Stimulated activated naive B cell treated with anti-CD40 and anti-IgM and Interleukin-4, amounts not matched to agents 10 μg/mL and 1 μg/mL and 100 μg/mL, for 72 hours (primary cell): Measurements from ENCODE around the gene PSKH1.

Experiments used
- ATAC-seq, 2 donors: fragments of 150-1000 bp; cut with Tn5 transposase; replicated peaks; 2 replicates each; pipeline ENCODE4 v1.10.0; 2021; ENCODE audit warnings: moderate library complexity in 1 of 2
- DNase-seq: peaks from one replicate; pipeline ENCODE4 v3.0.0; 2021
- H3K27ac Mint-ChIP-seq: one replicate; pipeline ENCODE4 v1.8.0; 2022; ENCODE audit warnings: mild to moderate bottlenecking, mixed read lengths
- H3K27me3 Mint-ChIP-seq, 2 donors: one replicate each; pipeline ENCODE4 v1.8.0; 2022; ENCODE audit warnings: mixed read lengths in 2 of 2
- H3K36me3 Mint-ChIP-seq, 2 donors: one replicate each; pipeline ENCODE4 v1.8.0; 2022; ENCODE audit warnings: mixed read lengths in 2 of 2, mild to moderate bottlenecking in 1 of 2
- H3K4me1 Mint-ChIP-seq, 2 donors: one replicate each; pipeline ENCODE4 v1.8.0; 2022; ENCODE audit warnings: mixed read lengths in 2 of 2, mild to moderate bottlenecking in 1 of 2
- H3K4me3 Mint-ChIP-seq, 2 donors: one replicate each; pipeline ENCODE4 v1.8.0; 2022; ENCODE audit warnings: mild to moderate bottlenecking in 2 of 2, mixed read lengths in 2 of 2, moderate library complexity in 1 of 2
- H3K9me3 Mint-ChIP-seq, 2 donors: one replicate each; pipeline ENCODE4 v1.8.0; 2022; ENCODE audit warnings: mixed read lengths in 2 of 2, mild to moderate bottlenecking in 1 of 2

The PSKH1 gene

DNA sequence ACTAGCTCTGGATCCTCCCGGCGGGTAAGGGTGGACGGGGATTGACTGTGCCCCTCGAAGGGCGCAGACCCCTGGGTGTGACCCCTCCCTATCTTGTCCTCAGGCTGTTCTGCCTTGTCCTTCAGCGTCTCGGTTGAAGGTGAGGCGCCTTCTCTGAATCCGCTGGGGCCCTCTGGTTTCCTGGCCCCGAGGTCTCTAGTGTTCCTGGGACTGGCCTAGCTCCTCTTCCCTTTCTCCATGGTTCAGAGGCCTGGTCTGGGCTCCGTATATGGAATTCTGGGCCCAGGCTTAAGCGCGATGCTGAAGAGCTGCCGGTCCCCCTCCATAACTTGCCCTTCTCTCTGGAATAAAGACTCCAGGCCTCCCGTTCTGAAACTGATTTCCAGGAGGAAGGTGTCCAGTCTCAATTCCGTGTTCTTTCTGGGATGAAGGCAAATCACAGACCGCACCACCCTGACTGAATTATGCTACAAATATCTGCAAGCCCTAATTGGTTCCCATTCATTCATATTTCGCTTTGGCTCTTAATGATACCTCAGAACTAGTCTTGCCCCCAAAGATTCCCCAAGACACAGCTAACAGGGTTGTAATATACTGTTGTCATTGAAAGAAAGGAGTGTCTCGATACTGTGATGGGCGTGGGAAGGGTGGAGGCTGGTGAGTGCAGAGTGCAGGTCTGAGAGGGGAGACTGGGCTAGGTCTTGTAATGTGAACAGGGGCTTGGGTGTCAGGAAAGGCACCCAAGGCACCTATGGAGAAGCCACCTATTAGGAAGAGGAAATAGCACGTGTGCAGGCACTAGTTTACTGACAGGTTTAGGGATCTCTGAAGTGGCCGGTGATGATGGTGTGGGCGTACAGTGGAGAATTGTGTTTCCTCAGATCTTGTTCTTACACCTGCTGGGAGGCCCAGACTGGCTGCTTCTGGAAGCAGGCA lies 19.4 kb upstream of the PSKH1 start:
- no peaks in the 10 kb centered on the region for H3K27me3 Mint-ChIP-seq
- no peaks in the 10 kb centered on the region for H3K9me3 Mint-ChIP-seq
- ATAC-seq (peak in 1 of 2 donors; percentile 16), DNase-seq (no peak)
- H3K27ac Mint-ChIP-seq = peak overlapping the region; percentile 79
- H3K4me3 Mint-ChIP-seq = peak overlapping the region; percentile 83 to 95
- H3K36me3 Mint-ChIP-seq = peaks cover 15 to 29% of the 10 kb centered on the region in 2 donors
- peaks cover 24 to 37% of the 10 kb centered on the region in 2 donors for H3K4me1 Mint-ChIP-seq

DNA sequence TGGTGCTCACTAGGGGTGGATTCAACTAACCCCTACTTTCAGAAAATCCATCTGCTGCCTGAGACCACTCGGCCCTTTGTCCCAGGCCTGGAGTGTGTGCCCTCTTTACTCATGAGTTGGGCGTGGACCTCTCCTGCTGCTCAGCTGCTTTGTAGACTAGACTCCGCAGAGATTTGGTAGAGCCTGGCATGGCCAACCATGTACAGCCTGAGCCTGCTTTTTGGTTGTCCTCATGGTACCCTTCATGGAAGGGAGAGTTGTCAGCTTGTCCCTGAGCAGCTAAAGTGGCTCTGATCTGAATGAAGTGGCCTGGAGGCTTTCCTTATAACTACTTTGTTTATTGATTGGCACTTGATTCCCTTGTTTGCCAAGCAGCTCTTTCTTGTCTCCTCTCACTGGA lies 18.7 kb upstream of the PSKH1 start:
- H3K4me3 Mint-ChIP-seq = peak overlapping the region; percentile 83 to 95
- H3K36me3 Mint-ChIP-seq = peaks cover 21 to 36% of the 10 kb centered on the region in 2 donors
- H3K27ac Mint-ChIP-seq = peak overlapping the region; percentile 79
- H3K9me3 Mint-ChIP-seq = no peaks in the 10 kb centered on the region
- no peaks in the 10 kb centered on the region for H3K27me3 Mint-ChIP-seq
- peaks cover 24 to 37% of the 10 kb centered on the region in 2 donors for H3K4me1 Mint-ChIP-seq
- no peak for ATAC-seq
- no peak for DNase-seq

DNA sequence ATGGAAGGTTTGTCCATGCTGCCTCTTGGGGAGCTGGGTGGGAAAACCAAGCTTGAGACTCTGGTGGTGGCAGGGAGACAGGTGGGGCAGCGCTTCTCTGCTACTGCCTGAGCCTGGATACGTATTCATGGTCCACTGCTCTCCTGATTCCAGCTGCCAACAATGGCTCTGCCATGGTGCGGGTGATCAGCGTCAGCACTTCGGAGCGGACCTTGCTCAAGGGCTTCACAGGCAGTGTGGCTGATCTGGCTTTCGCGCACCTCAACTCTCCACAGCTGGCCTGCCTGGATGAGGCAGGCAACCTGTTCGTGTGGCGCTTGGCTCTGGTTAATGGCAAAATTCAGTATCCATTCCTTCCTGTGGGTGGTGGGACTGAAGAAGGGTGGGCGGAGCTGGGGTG lies 16.0 kb upstream of the PSKH1 start:
- no peak overlapping the region for H3K4me3 Mint-ChIP-seq
- peaks cover 45 to 49% of the 10 kb centered on the region in 2 donors for H3K36me3 Mint-ChIP-seq
- peaks cover 24 to 36% of the 10 kb centered on the region in 2 donors for H3K4me1 Mint-ChIP-seq
- no peak overlapping the region for H3K27ac Mint-ChIP-seq
- no peaks in the 10 kb centered on the region for H3K9me3 Mint-ChIP-seq
- DNase-seq (no peak), ATAC-seq (no peak)
- no peaks in the 10 kb centered on the region for H3K27me3 Mint-ChIP-seq

DNA sequence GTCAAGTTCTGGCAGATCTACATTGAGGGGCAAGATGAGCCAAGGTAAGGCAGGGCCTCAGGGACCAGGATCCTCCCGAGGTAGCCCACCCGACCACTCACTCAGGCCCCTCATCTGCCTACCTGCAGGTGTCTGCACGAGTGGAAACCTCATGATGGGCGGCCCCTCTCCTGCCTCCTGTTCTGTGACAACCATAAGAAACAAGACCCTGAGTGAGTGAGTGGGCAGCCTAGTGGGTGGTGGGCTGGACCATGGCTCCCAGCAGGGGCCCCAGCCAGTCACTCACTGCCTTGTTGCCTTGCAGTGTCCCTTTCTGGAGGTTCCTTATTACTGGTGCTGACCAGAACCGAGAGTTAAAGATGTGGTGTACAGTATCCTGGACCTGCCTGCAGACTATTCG lies 14.8 kb upstream of the PSKH1 start:
- DNase-seq = no peak
- Mint-ChIP-seq H3K36me3 (peaks cover 53 to 57% of the 10 kb centered on the region in 2 donors), H3K27me3 (no peaks in the 10 kb centered on the region), H3K4me1 (peaks cover 22 to 30% of the 10 kb centered on the region in 2 donors), H3K9me3 (no peaks in the 10 kb centered on the region), H3K27ac (no peak overlapping the region), H3K4me3 (no peak overlapping the region)
- ATAC-seq = no peak

DNA sequence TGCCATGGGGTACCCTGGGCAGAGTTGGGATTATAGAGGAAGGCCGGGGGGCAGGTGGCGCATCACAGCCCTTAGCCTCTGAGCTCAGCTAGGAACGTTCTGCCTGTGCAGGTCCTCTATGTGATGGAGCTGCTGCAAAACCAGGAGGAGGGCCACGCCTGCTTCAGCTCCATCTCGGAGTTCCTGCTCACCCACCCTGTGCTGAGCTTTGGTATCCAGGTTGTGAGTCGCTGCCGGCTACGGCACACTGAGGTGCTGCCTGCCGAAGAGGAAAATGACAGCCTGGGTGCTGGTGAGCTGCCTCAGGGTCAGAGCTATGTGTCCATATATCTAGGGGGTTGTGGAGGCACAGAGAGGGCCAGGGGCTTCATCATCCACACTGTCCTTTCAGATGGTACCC lies 14.2 kb upstream of the PSKH1 start:
- Mint-ChIP-seq H3K9me3 (no peaks in the 10 kb centered on the region), H3K27me3 (no peaks in the 10 kb centered on the region), H3K4me1 (peaks cover 23 to 32% of the 10 kb centered on the region in 2 donors), H3K27ac (no peak overlapping the region), H3K4me3 (no peak overlapping the region), H3K36me3 (peaks cover 59 to 63% of the 10 kb centered on the region in 2 donors)
- DNase-seq (no peak), ATAC-seq (no peak)

DNA sequence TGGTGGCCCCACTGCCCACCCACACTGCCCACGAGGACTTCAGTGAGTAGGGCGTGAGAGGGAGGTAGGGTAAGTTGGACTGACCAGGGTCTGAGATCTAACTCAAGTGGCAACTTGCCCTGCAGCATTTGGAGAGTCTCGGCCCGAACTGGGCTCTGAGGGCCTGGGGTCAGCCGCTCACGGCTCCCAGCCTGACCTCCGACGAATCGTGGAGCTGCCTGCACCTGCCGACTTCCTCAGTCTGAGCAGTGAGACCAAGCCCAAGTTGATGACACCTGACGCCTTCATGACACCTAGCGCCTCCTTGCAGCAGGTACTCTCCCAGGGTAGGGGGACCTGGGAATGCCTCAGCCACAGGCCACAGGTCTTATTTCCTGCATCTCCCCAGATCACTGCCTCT lies 13.6 kb upstream of the PSKH1 start:
- Mint-ChIP-seq H3K36me3 (peaks cover 63 to 66% of the 10 kb centered on the region in 2 donors), H3K4me3 (no peak overlapping the region), H3K9me3 (no peaks in the 10 kb centered on the region), H3K4me1 (peaks cover 18 to 30% of the 10 kb centered on the region in 2 donors), H3K27ac (no peak overlapping the region), H3K27me3 (no peaks in the 10 kb centered on the region)
- DNase-seq = no peak
- no peak for ATAC-seq

DNA sequence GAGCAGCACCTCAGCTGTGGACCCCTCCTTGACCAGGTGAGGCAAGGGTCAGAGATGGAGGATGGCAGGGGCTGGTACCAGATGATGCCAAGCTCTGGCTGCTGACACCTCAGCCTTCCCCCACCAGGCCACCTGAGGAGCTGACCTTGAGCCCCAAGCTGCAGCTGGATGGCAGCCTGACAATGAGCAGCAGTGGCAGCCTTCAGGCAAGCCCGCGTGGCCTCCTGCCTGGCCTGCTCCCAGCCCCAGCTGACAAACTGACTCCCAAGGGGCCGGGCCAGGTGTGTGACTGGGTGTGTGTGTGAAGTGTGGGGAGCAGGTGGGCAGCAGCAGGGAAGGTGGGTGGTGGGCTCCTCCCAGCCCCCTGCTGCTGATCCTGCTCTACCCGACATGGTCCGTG lies 13.1 kb upstream of the PSKH1 start:
- no peak for DNase-seq
- H3K9me3 Mint-ChIP-seq = no peaks in the 10 kb centered on the region
- no peak overlapping the region for H3K4me3 Mint-ChIP-seq
- peaks cover 66 to 69% of the 10 kb centered on the region in 2 donors for H3K36me3 Mint-ChIP-seq
- H3K27me3 Mint-ChIP-seq = no peaks in the 10 kb centered on the region
- peaks cover 15 to 27% of the 10 kb centered on the region in 2 donors for H3K4me1 Mint-ChIP-seq
- no peak overlapping the region for H3K27ac Mint-ChIP-seq
- no peak for ATAC-seq

DNA sequence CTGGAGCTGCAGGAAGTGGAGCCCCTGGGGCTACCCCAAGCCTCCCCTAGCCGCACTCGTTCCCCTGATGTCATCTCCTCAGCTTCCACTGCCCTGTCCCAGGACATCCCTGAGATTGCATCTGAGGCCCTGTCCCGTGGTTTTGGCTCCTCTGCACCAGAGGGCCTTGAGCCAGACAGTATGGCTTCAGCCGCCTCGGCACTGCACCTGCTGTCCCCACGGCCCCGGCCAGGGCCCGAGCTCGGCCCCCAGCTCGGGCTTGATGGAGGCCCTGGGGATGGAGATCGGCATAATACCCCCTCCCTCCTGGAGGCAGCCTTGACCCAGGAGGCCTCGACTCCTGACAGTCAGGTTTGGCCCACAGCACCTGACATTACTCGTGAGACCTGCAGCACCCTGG lies 12.5 kb upstream of the PSKH1 start:
- ATAC-seq = no peak

DNA sequence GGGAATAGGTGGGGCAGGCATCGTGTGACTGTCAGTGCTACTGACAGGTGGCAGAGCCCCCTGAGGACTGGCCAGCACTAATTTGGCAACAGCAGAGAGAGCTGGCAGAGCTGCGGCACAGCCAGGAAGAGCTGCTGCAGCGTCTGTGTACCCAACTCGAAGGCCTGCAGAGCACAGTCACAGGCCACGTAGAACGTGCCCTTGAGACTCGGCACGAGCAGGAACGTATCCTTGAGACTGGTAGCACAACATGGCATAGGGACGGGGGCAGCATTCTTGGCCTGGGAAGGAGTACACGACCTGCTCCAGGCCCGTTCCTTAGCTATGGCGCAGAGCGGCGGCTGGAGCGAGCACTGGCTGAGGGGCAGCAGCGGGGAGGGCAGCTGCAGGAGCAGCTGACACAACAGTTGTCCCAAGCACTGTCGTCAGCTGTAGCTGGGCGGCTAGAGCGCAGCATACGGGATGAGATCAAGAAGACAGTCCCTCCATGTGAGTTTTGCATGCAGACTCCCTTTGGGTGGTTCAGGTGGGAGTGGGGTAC lies 11.4 kb upstream of the PSKH1 start:
- no peaks in the 10 kb centered on the region for H3K9me3 Mint-ChIP-seq
- peaks cover 4 to 14% of the 10 kb centered on the region in 2 donors for H3K4me1 Mint-ChIP-seq
- peaks cover 63 to 71% of the 10 kb centered on the region in 2 donors for H3K36me3 Mint-ChIP-seq
- DNase-seq (no peak), ATAC-seq (no peak)
- peak overlapping the region; percentile 6 for H3K27ac Mint-ChIP-seq
- no peak overlapping the region for H3K4me3 Mint-ChIP-seq
- H3K27me3 Mint-ChIP-seq = no peaks in the 10 kb centered on the region

More for the DNA sequence above, 12.5 kb upstream of the PSKH1 start:
- Mint-ChIP-seq H3K36me3 (peaks cover 66 to 69% of the 10 kb centered on the region in 2 donors), H3K4me3 (no peak overlapping the region), H3K27ac (peak overlapping the region; percentile 54), H3K27me3 (no peaks in the 10 kb centered on the region), H3K4me1 (peaks cover 8 to 21% of the 10 kb centered on the region in 2 donors), H3K9me3 (no peaks in the 10 kb centered on the region)
- no peak for DNase-seq

DNA sequence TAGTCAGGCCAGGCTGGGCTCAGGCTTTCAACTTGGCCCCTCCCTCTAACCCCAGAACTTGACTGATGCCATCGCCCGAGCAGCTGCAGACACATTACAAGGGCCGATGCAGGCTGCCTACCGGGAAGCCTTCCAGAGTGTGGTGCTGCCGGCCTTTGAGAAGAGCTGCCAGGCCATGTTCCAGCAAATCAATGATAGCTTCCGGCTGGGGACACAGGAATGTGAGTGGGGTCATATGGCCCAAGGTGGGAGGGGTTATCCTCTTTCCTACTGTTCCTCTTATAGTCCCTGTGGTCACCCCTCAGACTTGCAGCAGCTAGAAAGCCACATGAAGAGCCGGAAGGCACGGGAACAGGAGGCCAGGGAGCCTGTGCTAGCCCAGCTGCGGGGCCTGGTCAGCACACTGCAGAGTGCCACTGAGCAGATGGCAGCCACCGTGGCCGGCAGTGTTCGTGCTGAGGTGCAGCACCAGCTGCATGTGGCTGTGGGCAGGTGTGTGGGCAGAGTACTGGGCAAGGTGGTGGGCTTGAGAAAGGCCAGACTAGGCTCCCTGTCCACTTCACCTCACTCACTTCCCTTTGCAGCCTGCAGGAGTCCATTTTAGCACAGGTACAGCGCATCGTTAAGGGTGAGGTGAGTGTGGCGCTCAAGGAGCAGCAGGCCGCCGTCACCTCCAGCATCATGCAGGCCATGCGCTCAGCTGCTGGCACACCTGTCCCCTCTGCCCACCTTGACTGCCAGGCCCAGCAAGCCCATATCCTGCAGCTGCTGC lies 10.5 kb upstream of the PSKH1 start:
- H3K27ac Mint-ChIP-seq = no peak overlapping the region
- no peak overlapping the region for H3K4me3 Mint-ChIP-seq
- H3K9me3 Mint-ChIP-seq = no peaks in the 10 kb centered on the region
- H3K4me1 Mint-ChIP-seq = peaks cover 4 to 14% of the 10 kb centered on the region in 2 donors
- no peak for ATAC-seq
- DNase-seq = no peak
- no peaks in the 10 kb centered on the region for H3K27me3 Mint-ChIP-seq
- peaks cover 57 to 64% of the 10 kb centered on the region in 2 donors for H3K36me3 Mint-ChIP-seq

DNA sequence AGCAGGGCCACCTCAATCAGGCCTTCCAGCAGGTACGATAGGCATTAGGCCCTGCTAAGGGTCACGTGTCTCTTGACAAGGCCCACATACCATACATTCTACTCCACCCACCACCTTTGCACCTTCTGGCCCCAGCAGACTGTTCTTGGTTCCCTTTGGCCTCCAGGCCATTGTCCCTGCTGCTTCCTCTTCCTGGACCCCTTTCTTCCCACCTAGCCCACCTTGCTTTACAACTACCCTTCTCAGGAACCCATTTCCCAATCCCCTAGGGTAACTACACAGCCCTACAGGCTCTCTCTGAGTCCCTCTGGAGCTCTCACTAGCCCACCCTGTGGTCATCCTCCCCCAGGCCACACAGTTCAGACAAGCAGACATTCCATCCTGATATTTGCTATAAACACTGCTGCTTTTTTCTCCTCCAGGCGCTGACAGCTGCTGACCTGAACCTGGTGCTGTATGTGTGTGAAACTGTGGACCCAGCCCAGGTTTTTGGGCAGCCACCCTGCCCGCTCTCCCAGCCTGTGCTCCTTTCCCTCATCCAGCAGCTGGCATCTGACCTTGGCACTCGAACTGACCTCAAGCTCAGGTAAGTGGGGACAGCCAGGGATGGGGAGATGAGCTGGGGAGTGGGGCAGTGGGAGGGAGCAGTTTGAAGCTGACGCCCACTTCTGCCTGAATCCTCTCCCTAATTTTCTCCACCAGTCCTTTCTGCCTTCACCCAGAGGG lies 9.7 kb upstream of the PSKH1 start:
- Mint-ChIP-seq H3K27me3 (no peaks in the 10 kb centered on the region), H3K36me3 (peaks cover 56 to 58% of the 10 kb centered on the region in 2 donors), H3K27ac (peak overlapping the region; percentile 3), H3K4me1 (peaks cover 4 to 14% of the 10 kb centered on the region in 2 donors), H3K9me3 (no peaks in the 10 kb centered on the region), H3K4me3 (no peak overlapping the region)
- ATAC-seq (peak; percentile 7 to 10), DNase-seq (no peak)

DNA sequence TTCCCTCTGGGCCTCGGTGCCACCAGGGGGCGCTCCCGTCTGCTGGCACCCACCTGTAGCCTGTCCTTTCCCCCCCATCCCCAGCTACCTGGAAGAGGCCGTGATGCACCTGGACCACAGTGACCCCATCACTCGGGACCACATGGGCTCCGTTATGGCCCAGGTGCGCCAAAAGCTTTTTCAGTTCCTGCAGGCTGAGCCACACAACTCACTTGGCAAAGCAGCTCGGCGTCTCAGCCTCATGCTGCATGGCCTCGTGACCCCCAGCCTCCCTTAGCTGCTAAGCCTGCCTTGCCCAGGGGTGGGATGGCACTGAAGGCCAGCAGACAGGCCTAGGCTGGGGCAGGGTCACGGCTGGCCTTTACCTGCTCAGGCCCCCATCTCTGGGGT lies 9.2 kb upstream of the PSKH1 start:
- Mint-ChIP-seq H3K9me3 (no peaks in the 10 kb centered on the region), H3K27ac (no peak overlapping the region), H3K4me3 (no peak overlapping the region), H3K27me3 (no peaks in the 10 kb centered on the region), H3K4me1 (peaks cover 4 to 14% of the 10 kb centered on the region in 2 donors), H3K36me3 (peaks cover 53 to 54% of the 10 kb centered on the region in 2 donors)
- ATAC-seq = peak; percentile 89 to 92
- DNase-seq = peak; percentile 37

DNA sequence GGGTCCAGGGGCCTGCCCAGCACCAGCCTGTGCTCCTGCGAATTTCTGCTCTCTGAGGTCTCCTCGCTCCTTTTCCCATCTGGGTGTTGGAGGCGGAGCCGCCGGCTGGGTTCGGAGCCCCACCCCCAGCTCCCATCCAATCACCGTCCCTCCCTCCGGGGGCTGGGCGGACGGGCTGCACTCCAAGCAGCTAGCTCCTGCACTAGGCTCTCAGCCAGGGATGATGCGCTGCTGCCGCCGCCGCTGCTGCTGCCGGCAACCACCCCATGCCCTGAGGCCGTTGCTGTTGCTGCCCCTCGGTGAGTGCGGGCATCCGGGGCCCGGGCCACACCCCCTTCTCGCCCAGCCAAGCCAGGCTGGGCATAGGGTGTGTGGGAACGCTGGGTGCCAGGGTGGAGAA lies 8.4 kb upstream of the PSKH1 start, which contains the start of gene NRN1L:
TSS of gene NRN1L (plus strand) at position 202 of the 400 bp plus-strand sequence. CDS start at position 221, 19 bp downstream.
- peaks cover 4 to 14% of the 10 kb centered on the region in 2 donors for H3K4me1 Mint-ChIP-seq
- no peak within 1 kb of the TSS for H3K27ac Mint-ChIP-seq
- DNase-seq (no peak), ATAC-seq (no peak)
- peaks cover 45 to 46% of the 10 kb centered on the region in 2 donors for H3K36me3 Mint-ChIP-seq
- H3K4me3 Mint-ChIP-seq = no peak within 1 kb of the TSS
- no peaks in the 10 kb centered on the region for H3K9me3 Mint-ChIP-seq
- H3K27me3 Mint-ChIP-seq = no peaks in the 10 kb centered on the region

DNA sequence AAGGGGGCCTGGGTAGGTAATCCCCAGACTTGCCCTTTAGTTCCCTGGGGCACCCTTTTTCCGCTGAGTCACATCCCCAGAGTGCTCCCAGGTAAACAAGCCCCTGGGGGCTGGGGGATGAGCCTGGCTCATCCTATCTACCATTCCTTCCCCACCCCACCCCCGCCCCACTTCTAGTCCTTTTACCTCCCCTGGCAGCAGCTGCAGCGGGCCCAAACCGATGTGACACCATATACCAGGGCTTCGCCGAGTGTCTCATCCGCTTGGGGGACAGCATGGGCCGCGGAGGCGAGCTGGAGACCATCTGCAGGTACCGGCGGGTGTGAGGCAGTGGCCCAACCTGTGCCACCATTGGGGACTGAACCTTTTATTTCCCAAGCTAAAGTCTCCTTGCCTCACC lies 7.5 kb upstream of the PSKH1 start:
- DNase-seq (no peak), ATAC-seq (no peak)
- no peaks in the 10 kb centered on the region for H3K9me3 Mint-ChIP-seq
- no peaks in the 10 kb centered on the region for H3K27me3 Mint-ChIP-seq
- H3K4me3 Mint-ChIP-seq = no peak overlapping the region
- H3K27ac Mint-ChIP-seq = no peak overlapping the region
- peaks cover 4 to 14% of the 10 kb centered on the region in 2 donors for H3K4me1 Mint-ChIP-seq
- H3K36me3 Mint-ChIP-seq = peaks cover 38 to 40% of the 10 kb centered on the region in 2 donors
